NCI-H69 (cell line): ENCODE data around the gene CYP27B1.
"Not testable (repeated sequence)": the region's sequence is repeated elsewhere in the genome, so short reads cannot be mapped to it uniquely, and the experiment has no call there.

Experiments used
- DNase-seq: peaks from one replicate; lab custom pipeline; 2025; lab: John Stamatoyannopoulos, UW

Gene CYP27B1

GRCh38 chr12:57783466-57783801 lies 16.6 kb upstream of the CYP27B1 start:
- DNase-seq, result no peak

- DNase-seq, result peak; percentile 98
These were observed 16.0 kb upstream of the CYP27B1 start, which contains the start of gene TSFM for GRCh38 chr12:57782608-57783465. TSFM (plus strand) TSS chr12:57782787; CDS start chr12:57782802, 15 bp downstream.

- peak; percentile 60 for DNase-seq
These were observed 15.3 kb upstream of the CYP27B1 start for GRCh38 chr12:57782243-57782607.

GRCh38 chr12:57781801-57782200 lies 14.9 kb upstream of the CYP27B1 start:
- no peak for DNase-seq

GRCh38 chr12:57781244-57781643 lies 14.4 kb upstream of the CYP27B1 start:
- DNase-seq, result no peak

GRCh38 chr12:57780284-57780897 lies 13.5 kb upstream of the CYP27B1 start:
- no peak for DNase-seq

- no peak for DNase-seq
These were observed 12.9 kb upstream of the CYP27B1 start for GRCh38 chr12:57779736-57780135.

- no peak for DNase-seq
These were observed 11.0 kb upstream of the CYP27B1 start for GRCh38 chr12:57777911-57778310.

- no peak for DNase-seq
These were observed 10.5 kb upstream of the CYP27B1 start for GRCh38 chr12:57777367-57777766.

GRCh38 chr12:57776247-57776587 lies 9.3 kb upstream of the CYP27B1 start:
- no peak for DNase-seq

- no peak for DNase-seq
These were observed 8.8 kb upstream of the CYP27B1 start for GRCh38 chr12:57775563-57776246.

GRCh38 chr12:57775044-57775443 lies 8.2 kb upstream of the CYP27B1 start:
- DNase-seq, result no peak

- not testable (repeated sequence) for DNase-seq
These were observed 7.8 kb upstream of the CYP27B1 start for GRCh38 chr12:57774634-57775033.

- peak; percentile 79 for DNase-seq
These were observed 5.8 kb upstream of the CYP27B1 start, which contains the start of gene EEF1AKMT3 for GRCh38 chr12:57772429-57773322. EEF1AKMT3 (plus strand) TSS chr12:57772614; CDS start chr12:57772725, 111 bp downstream.

- DNase-seq, result peak; percentile 98
These were observed 5.1 kb upstream of the CYP27B1 start, which contains the start of gene METTL1 for GRCh38 chr12:57771873-57772428. METTL1 (minus strand) TSS chr12:57772105; CDS start chr12:57772083, 22 bp downstream.

GRCh38 chr12:57771236-57771872 lies 4.5 kb upstream of the CYP27B1 start:
- peak; percentile 93 for DNase-seq

- DNase-seq, result no peak
These were observed 3.9 kb upstream of the CYP27B1 start for GRCh38 chr12:57770734-57771133.

- DNase-seq, result no peak
These were observed 2.7 kb upstream of the CYP27B1 start for GRCh38 chr12:57769594-57769993.

- no peak for DNase-seq
These were observed 998 bp upstream of the CYP27B1 start for GRCh38 chr12:57767876-57768275.

- DNase-seq, result no peak
These were observed 424 bp upstream of the CYP27B1 start for GRCh38 chr12:57767305-57767698.
